Left lung (tissue), 10 donors: ENCODE results near the gene CXorf66. TPM values are rescaled to one million over a fixed set of nuclear protein-coding genes. Genes with fewer than 3 reads are reported as not detected.
"Not testable (repeated sequence)": the region's sequence is repeated elsewhere in the genome, so short reads cannot be mapped to it uniquely, and the experiment has no call there.

Experiments used
- ATAC-seq: fragments of 200-7000 bp; cut with Tn5 transposase; one replicate; pipeline ENCODE4 v1.9.1; 2020; ENCODE audit warnings: moderate library complexity
- DNase-seq, 4 donors: peaks; one replicate each; pipeline ENCODE4 v3.0.0-alpha.2; 2013 to 2020
- H3K27ac ChIP-seq, 2 donors: fragments of 200-600 bp; sonication (generic) in 1 of 2; one replicate each; pipeline versions ENCODE4 v1.5.0 to v1.8.0; 2020 to 2021
- H3K27me3 ChIP-seq, 2 donors: fragments of 200-600 bp; sonication (generic) in 1 of 2; one replicate each; pipeline versions ENCODE4 v1.5.0 to v1.8.0; 2020 to 2021
- H3K36me3 ChIP-seq, 2 donors: fragments of 200-600 bp; sonication (generic) in 1 of 2; one replicate each; pipeline versions ENCODE4 v1.5.0 to v1.8.0; 2020 to 2021
- H3K4me1 ChIP-seq, 2 donors: fragments of 200-600 bp; one replicate each; pipeline ENCODE4 v1.8.0; 2021
- H3K4me3 ChIP-seq, 2 donors: fragments of 200-600 bp; sonication (generic) in 1 of 2; one replicate each; pipeline versions ENCODE4 v1.5.0 to v1.8.0; 2020 to 2021; ENCODE audit warnings: mild to moderate bottlenecking in 1 of 2
- H3K9me3 ChIP-seq, 2 donors: fragments of 200-600 bp; sonication (generic) in 1 of 2; one replicate each; pipeline versions ENCODE4 v1.5.0 to v1.8.0; 2020 to 2021
- intact Hi-C, 2 donors: fragments of 100-400 bp; cut with DNase I; formaldehyde crosslinking; loops; one replicate each; pipeline versions ENCODE4 v1.11.2 to v1.14.2; 2022
- polyA plus RNA-seq, 6 donors: library from polyadenylated mRNA; unstranded; fragments of 120-200 nt; gene quantifications; one replicate each; pipeline ENCODE4 v1.2.1, GENCODE V29; 2013; ENCODE audit not compliant: insufficient read length in 6 of 6
- total RNA-seq, 2 donors: library from RNA; stranded (reverse); fragmentation: NEBNext Ultra II Directional; extraction: Animal tissue kit (Norgen Biotek cat#: 25700); gene quantifications; one replicate each; pipeline ENCODE4 v1.2.1, GENCODE V29; 2021
- TF ChIP-seq, protein P1 (sequence below), 2 donors: fragments of 200-600 bp; sonication (generic) in 1 of 2; IDR thresholded peaks; one replicate each; pipeline versions ENCODE4 v1.5.0 to v1.8.0; 2021; ENCODE audit warnings: antibody characterized with exemption in 2 of 2
- donor health status: DM: no; HTN: yes; CAD: no.
- donor health status: DM: no; HTN: no; CAD: no.

CXorf66 gene
- total and polyA plus RNA-seq, 8 donors = not detected

DNA sequence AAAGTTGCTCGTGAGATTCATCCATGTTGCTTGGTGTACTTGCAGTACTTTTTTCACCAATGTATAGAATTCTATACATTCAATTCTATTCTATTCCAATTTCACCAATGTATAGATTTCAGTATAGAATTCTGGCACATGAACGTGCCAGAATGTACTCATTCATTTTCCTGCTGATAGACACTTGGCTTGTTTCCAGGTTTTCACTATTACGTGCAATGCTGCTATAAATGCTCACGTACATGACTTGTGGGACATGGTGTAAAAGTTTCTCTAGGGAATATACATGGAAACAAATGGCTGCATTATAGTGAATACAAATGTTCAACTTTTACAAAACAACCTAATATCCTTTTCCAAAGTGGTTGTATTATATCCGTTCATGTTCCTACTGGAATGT is 6.8 kb upstream of the CXorf66 start:
- peaks cover 0 to 11% of the 10 kb centered on the region in 2 donors for H3K27me3 ChIP-seq
- TF ChIP-seq, protein P1, sequence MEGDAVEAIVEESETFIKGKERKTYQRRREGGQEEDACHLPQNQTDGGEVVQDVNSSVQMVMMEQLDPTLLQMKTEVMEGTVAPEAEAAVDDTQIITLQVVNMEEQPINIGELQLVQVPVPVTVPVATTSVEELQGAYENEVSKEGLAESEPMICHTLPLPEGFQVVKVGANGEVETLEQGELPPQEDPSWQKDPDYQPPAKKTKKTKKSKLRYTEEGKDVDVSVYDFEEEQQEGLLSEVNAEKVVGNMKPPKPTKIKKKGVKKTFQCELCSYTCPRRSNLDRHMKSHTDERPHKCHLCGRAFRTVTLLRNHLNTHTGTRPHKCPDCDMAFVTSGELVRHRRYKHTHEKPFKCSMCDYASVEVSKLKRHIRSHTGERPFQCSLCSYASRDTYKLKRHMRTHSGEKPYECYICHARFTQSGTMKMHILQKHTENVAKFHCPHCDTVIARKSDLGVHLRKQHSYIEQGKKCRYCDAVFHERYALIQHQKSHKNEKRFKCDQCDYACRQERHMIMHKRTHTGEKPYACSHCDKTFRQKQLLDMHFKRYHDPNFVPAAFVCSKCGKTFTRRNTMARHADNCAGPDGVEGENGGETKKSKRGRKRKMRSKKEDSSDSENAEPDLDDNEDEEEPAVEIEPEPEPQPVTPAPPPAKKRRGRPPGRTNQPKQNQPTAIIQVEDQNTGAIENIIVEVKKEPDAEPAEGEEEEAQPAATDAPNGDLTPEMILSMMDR (IDR thresholded peaks at IDR 0.05) = no peak
- H3K9me3 ChIP-seq = no peaks in the 10 kb centered on the region
- no peak for ATAC-seq
- intact Hi-C loops = no loop called here
- no peak for DNase-seq
- H3K36me3 ChIP-seq = no peaks in the 10 kb centered on the region
- H3K27ac ChIP-seq = no peak overlapping the region
- no peaks in the 10 kb centered on the region for H3K4me1 ChIP-seq
- no peak overlapping the region for H3K4me3 ChIP-seq

DNA sequence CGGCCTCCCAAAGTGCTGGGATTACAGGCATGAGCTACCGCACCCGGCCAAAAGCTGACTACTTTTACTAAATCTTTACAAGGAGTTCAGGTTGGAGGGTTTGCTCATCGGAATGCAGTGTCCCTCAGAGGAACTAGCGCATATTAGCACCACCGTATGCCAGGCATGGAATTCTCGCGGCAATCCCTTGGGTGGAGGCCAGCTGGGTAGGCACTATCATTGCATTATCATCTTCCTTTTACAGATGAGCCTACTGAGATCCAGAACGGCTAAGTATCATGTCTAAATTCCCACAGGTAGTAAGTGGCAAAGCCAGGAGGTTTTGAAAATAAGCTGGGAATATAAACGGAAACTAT is 6.1 kb upstream of the CXorf66 start:
- Histone ChIP-seq H3K27me3 (peaks cover 0 to 11% of the 10 kb centered on the region in 2 donors), H3K36me3 (no peaks in the 10 kb centered on the region), H3K27ac (no peak overlapping the region), H3K9me3 (no peaks in the 10 kb centered on the region), H3K4me1 (no peaks in the 10 kb centered on the region), H3K4me3 (no peak overlapping the region)
- TF ChIP-seq, protein P1 (IDR thresholded peaks at IDR 0.05) = no peak
- ATAC-seq (no peak), DNase-seq (no peak)
- intact Hi-C loops = no loop called here

DNA sequence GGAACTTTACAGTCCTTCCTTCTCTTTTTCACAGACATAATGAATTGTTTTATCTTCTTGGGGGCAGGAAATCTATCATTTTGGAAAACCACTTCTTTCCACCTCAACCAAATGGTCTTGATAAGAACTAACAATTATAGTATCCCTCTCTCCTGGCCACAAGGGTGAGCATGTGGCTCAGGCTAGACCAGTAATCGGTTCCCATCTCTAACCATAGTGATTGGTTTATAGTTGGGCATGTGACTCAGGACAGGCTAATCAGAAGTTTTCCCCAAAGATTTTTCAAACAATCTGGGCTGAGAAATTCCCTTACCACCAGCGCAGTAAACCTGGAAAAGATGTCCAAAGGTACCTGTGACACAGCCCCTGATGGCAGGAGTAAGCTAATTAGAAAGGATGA is 4.0 kb upstream of the CXorf66 start:
- H3K4me3 ChIP-seq = no peak overlapping the region
- TF ChIP-seq, protein P1 (IDR thresholded peaks at IDR 0.05) = no peak
- intact Hi-C loops = no loop called here
- no peak for DNase-seq
- no peak for ATAC-seq
- H3K36me3 ChIP-seq = no peaks in the 10 kb centered on the region
- H3K27me3 ChIP-seq = peaks cover 0 to 11% of the 10 kb centered on the region in 2 donors
- H3K4me1 ChIP-seq = no peaks in the 10 kb centered on the region
- H3K9me3 ChIP-seq = no peaks in the 10 kb centered on the region
- H3K27ac ChIP-seq = no peak overlapping the region

DNA sequence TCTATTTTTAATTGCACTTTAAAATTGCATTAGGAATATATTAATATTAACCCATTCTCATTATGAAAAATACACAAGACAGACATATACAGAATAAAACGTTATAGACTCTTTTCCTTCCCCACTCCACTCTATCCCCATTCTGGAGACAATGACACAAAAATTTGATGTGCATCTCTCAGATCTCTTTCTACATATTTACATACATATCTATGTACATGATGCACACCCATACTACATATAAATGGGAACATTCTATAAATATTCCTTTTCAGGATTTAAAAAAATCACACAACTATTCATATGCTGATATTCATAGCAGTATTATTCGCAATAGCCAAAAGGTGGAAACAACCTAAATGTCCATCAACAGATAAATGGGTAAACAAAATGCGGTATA is 2.4 kb upstream of the CXorf66 start:
- DNase-seq (no peak), ATAC-seq (no peak)
- Histone ChIP-seq H3K36me3 (no peaks in the 10 kb centered on the region), H3K4me1 (no peaks in the 10 kb centered on the region), H3K27me3 (peaks cover 0 to 11% of the 10 kb centered on the region in 2 donors), H3K27ac (no peak overlapping the region), H3K4me3 (no peak overlapping the region), H3K9me3 (no peaks in the 10 kb centered on the region)
- intact Hi-C loops = no loop called here
- TF ChIP-seq, protein P1 (IDR thresholded peaks at IDR 0.05) = no peak

DNA sequence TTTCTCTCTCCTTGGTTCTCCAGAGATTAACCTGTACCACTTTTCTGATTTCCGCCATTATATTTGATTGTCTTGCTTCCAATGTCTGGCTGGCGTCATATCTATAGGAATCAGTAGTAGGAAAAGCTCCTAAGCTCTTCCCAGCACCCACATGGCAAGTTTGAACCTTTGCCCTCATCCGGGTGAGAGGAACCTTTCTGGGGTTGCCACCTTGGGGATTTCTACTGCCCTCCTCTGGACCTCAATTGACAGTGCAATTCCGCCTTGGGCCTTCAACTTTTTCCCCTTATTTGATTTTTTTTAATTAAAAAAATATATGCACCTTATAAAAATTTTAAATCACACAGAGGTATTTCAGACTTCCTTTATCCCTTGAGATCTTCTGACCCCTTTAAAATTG is 2.0 kb upstream of the CXorf66 start:
- TF ChIP-seq, protein P1 (IDR thresholded peaks at IDR 0.05) = no peak
- Histone ChIP-seq H3K4me3 (no peak overlapping the region), H3K36me3 (no peaks in the 10 kb centered on the region), H3K9me3 (no peaks in the 10 kb centered on the region), H3K27ac (no peak overlapping the region), H3K27me3 (peaks cover 0 to 11% of the 10 kb centered on the region in 2 donors), H3K4me1 (no peaks in the 10 kb centered on the region)
- DNase-seq (no peak), ATAC-seq (no peak)
- intact Hi-C loops = no loop called here

DNA sequence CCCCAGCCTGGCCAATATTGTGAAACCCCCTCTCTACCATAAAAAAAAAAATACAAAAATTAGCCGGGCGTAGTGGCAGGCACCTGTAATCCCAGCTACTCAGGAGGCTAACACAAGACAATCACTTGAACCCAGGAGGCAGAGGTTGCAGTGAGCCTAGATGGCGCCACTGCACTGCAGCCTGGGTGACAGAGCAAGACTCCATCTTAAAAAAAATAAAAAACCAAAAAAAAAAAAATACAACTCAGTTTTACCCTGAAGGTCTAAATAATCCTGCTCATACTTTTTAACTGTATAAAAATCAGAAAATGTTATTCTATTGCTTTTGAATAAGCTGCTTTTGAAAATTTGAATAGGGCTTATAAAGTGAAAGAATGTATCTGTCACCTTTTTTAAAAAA is 838 bp upstream of the CXorf66 start:
- intact Hi-C loops, ATAC-seq, H3K27ac ChIP-seq, H3K36me3 ChIP-seq, H3K9me3 ChIP-seq, DNase-seq, H3K4me1 ChIP-seq, H3K4me3 ChIP-seq, H3K27me3 ChIP-seq: not testable (repeated sequence)

DNA sequence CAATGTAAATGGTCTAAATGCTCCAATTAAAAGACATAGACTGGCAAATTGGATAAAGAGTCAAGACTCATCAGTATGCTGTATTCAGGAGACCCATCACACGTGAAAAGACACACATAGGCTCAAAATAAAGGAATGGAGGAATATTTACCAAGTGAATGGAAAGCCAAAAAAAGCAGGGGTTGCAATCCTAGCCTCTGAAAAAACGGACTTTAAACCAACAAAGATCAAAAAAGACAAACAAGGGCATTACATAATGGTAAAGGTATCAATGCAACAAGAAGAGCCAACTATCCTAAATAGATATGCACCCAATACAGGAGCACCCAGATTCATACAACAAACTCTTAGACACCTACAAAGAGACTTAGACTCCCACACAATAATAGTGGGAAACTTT is 4.2 kb downstream of the CXorf66 start:
- intact Hi-C loops, H3K4me3 ChIP-seq, ATAC-seq, H3K27ac ChIP-seq, DNase-seq, H3K36me3 ChIP-seq, H3K27me3 ChIP-seq, H3K9me3 ChIP-seq, H3K4me1 ChIP-seq: not testable (repeated sequence)
